ENCODE results near the gene KCNIP1. TPM values are rescaled to one million over a fixed set of nuclear protein-coding genes. Genes with fewer than 3 reads are reported as not detected.

The KCNIP1 gene
- polyA plus RNA-seq, 2 donors, result 0.04 TPM; not detected in 1

GRCh38 chr5:170694911-170695310, 191.1 kb downstream of the KCNIP1 start:
- Histone ChIP-seq H3K27me3 (ENCODE audit: control insufficient read depth in 1 of 2, insufficient read depth in 2 of 2, low read length in 2 of 2) (no peaks in the 10 kb centered on the region), H3K4me3 (ENCODE audit: low read depth in 1 of 2, low read length in 2 of 2) (no peak overlapping the region), H3K36me3 (ENCODE audit: control insufficient read depth in 2 of 2, insufficient read depth in 2 of 2, low read length in 1 of 2) (no peaks in the 10 kb centered on the region), H3K4me1 (ENCODE audit: control insufficient read depth in 2 of 2, insufficient read depth in 2 of 2, low read length in 1 of 2) (no peaks in the 10 kb centered on the region), H3K9me3 (ENCODE audit: control insufficient read depth in 2 of 2, insufficient read depth in 1 of 2, low read depth in 1 of 2, low read length in 1 of 2) (no peaks in the 10 kb centered on the region), H3K27ac (ENCODE audit: low read depth in 2 of 2, low read length in 1 of 2) (no peak overlapping the region)
- 34 to 37% methylated on average over 2 of the region's 2 CpGs for WGBS, 2 donors

- Histone ChIP-seq H3K4me1 (ENCODE audit: control insufficient read depth in 2 of 2, insufficient read depth in 2 of 2, low read length in 1 of 2) (no peaks in the 10 kb centered on the region), H3K9me3 (ENCODE audit: control insufficient read depth in 2 of 2, insufficient read depth in 1 of 2, low read depth in 1 of 2, low read length in 1 of 2) (no peaks in the 10 kb centered on the region), H3K27me3 (ENCODE audit: control insufficient read depth in 1 of 2, insufficient read depth in 2 of 2, low read length in 2 of 2) (no peaks in the 10 kb centered on the region), H3K4me3 (ENCODE audit: low read depth in 1 of 2, low read length in 2 of 2) (no peak overlapping the region), H3K27ac (ENCODE audit: low read depth in 2 of 2, low read length in 1 of 2) (no peak overlapping the region), H3K36me3 (ENCODE audit: control insufficient read depth in 2 of 2, insufficient read depth in 2 of 2, low read length in 1 of 2) (no peaks in the 10 kb centered on the region)
- WGBS, 2 donors, result 58 to 68% methylated on average over 2 of the region's 2 CpGs
These were observed 193.2 kb downstream of the KCNIP1 start for GRCh38 chr5:170697031-170697430.

- 75 to 80% methylated on average over 5 of the region's 5 CpGs for WGBS, 2 donors
- Histone ChIP-seq H3K4me3 (ENCODE audit: low read depth in 1 of 2, low read length in 2 of 2) (no peak overlapping the region), H3K27ac (ENCODE audit: low read depth in 2 of 2, low read length in 1 of 2) (no peak overlapping the region), H3K36me3 (ENCODE audit: control insufficient read depth in 2 of 2, insufficient read depth in 2 of 2, low read length in 1 of 2) (no peaks in the 10 kb centered on the region), H3K27me3 (ENCODE audit: control insufficient read depth in 1 of 2, insufficient read depth in 2 of 2, low read length in 2 of 2) (no peaks in the 10 kb centered on the region), H3K9me3 (ENCODE audit: control insufficient read depth in 2 of 2, insufficient read depth in 1 of 2, low read depth in 1 of 2, low read length in 1 of 2) (no peaks in the 10 kb centered on the region), H3K4me1 (ENCODE audit: control insufficient read depth in 2 of 2, insufficient read depth in 2 of 2, low read length in 1 of 2) (no peaks in the 10 kb centered on the region)
These were observed 196.7 kb downstream of the KCNIP1 start for GRCh38 chr5:170700503-170700902.

- Histone ChIP-seq H3K4me1 (ENCODE audit: control insufficient read depth in 2 of 2, insufficient read depth in 2 of 2, low read length in 1 of 2) (no peaks in the 10 kb centered on the region), H3K36me3 (ENCODE audit: control insufficient read depth in 2 of 2, insufficient read depth in 2 of 2, low read length in 1 of 2) (no peaks in the 10 kb centered on the region), H3K9me3 (ENCODE audit: control insufficient read depth in 2 of 2, insufficient read depth in 1 of 2, low read depth in 1 of 2, low read length in 1 of 2) (no peaks in the 10 kb centered on the region), H3K27ac (ENCODE audit: low read depth in 2 of 2, low read length in 1 of 2) (no peak overlapping the region), H3K4me3 (ENCODE audit: low read depth in 1 of 2, low read length in 2 of 2) (no peak overlapping the region), H3K27me3 (ENCODE audit: control insufficient read depth in 1 of 2, insufficient read depth in 2 of 2, low read length in 2 of 2) (no peaks in the 10 kb centered on the region)
- 49 to 57% methylated on average over 6 of the region's 6 CpGs for WGBS, 2 donors
These were observed 197.5 kb downstream of the KCNIP1 start for GRCh38 chr5:170701334-170701733.

GRCh38 chr5:170704417-170705192, 200.8 kb downstream of the KCNIP1 start:
- no peaks in the 10 kb centered on the region for H3K4me1 ChIP-seq (ENCODE audit: control insufficient read depth in 2 of 2, insufficient read depth in 2 of 2, low read length in 1 of 2)
- H3K27ac ChIP-seq (ENCODE audit: low read depth in 2 of 2, low read length in 1 of 2), result no peak overlapping the region
- H3K9me3 ChIP-seq (ENCODE audit: control insufficient read depth in 2 of 2, insufficient read depth in 1 of 2, low read depth in 1 of 2, low read length in 1 of 2), result no peaks in the 10 kb centered on the region
- H3K36me3 ChIP-seq (ENCODE audit: control insufficient read depth in 2 of 2, insufficient read depth in 2 of 2, low read length in 1 of 2), result no peaks in the 10 kb centered on the region
- H3K27me3 ChIP-seq (ENCODE audit: control insufficient read depth in 1 of 2, insufficient read depth in 2 of 2, low read length in 2 of 2), result no peaks in the 10 kb centered on the region
- WGBS, 2 donors, result 59 to 67% methylated on average over 7 of the region's 8 CpGs
- H3K4me3 ChIP-seq (ENCODE audit: low read depth in 1 of 2, low read length in 2 of 2), result no peak overlapping the region

- Histone ChIP-seq H3K36me3 (ENCODE audit: control insufficient read depth in 2 of 2, insufficient read depth in 2 of 2, low read length in 1 of 2) (no peaks in the 10 kb centered on the region), H3K4me1 (ENCODE audit: control insufficient read depth in 2 of 2, insufficient read depth in 2 of 2, low read length in 1 of 2) (no peaks in the 10 kb centered on the region), H3K9me3 (ENCODE audit: control insufficient read depth in 2 of 2, insufficient read depth in 1 of 2, low read depth in 1 of 2, low read length in 1 of 2) (no peaks in the 10 kb centered on the region), H3K27me3 (ENCODE audit: control insufficient read depth in 1 of 2, insufficient read depth in 2 of 2, low read length in 2 of 2) (no peaks in the 10 kb centered on the region), H3K4me3 (ENCODE audit: low read depth in 1 of 2, low read length in 2 of 2) (no peak overlapping the region), H3K27ac (ENCODE audit: low read depth in 2 of 2, low read length in 1 of 2) (no peak overlapping the region)
- 68 to 85% methylated on average over 6 of the region's 6 CpGs for WGBS, 2 donors
These were observed 205.8 kb downstream of the KCNIP1 start for GRCh38 chr5:170709640-170710039.

GRCh38 chr5:170711300-170711699, 207.5 kb downstream of the KCNIP1 start:
- Histone ChIP-seq H3K9me3 (ENCODE audit: control insufficient read depth in 2 of 2, insufficient read depth in 1 of 2, low read depth in 1 of 2, low read length in 1 of 2) (no peaks in the 10 kb centered on the region), H3K4me1 (ENCODE audit: control insufficient read depth in 2 of 2, insufficient read depth in 2 of 2, low read length in 1 of 2) (no peaks in the 10 kb centered on the region), H3K27ac (ENCODE audit: low read depth in 2 of 2, low read length in 1 of 2) (no peak overlapping the region), H3K27me3 (ENCODE audit: control insufficient read depth in 1 of 2, insufficient read depth in 2 of 2, low read length in 2 of 2) (no peaks in the 10 kb centered on the region), H3K4me3 (ENCODE audit: low read depth in 1 of 2, low read length in 2 of 2) (no peak overlapping the region), H3K36me3 (ENCODE audit: control insufficient read depth in 2 of 2, insufficient read depth in 2 of 2, low read length in 1 of 2) (no peaks in the 10 kb centered on the region)
- 88 to 93% methylated on average over 4 of the region's 4 CpGs for WGBS, 2 donors

GRCh38 chr5:170715141-170715540, 211.3 kb downstream of the KCNIP1 start:
- 87 to 91% methylated on average over 5 of the region's 5 CpGs for WGBS, 2 donors
- H3K27me3 ChIP-seq (ENCODE audit: control insufficient read depth in 1 of 2, insufficient read depth in 2 of 2, low read length in 2 of 2), result no peaks in the 10 kb centered on the region
- H3K9me3 ChIP-seq (ENCODE audit: control insufficient read depth in 2 of 2, insufficient read depth in 1 of 2, low read depth in 1 of 2, low read length in 1 of 2), result no peaks in the 10 kb centered on the region
- H3K4me3 ChIP-seq (ENCODE audit: low read depth in 1 of 2, low read length in 2 of 2), result no peak overlapping the region
- H3K4me1 ChIP-seq (ENCODE audit: control insufficient read depth in 2 of 2, insufficient read depth in 2 of 2, low read length in 1 of 2), result no peaks in the 10 kb centered on the region
- no peaks in the 10 kb centered on the region for H3K36me3 ChIP-seq (ENCODE audit: control insufficient read depth in 2 of 2, insufficient read depth in 2 of 2, low read length in 1 of 2)
- no peak overlapping the region for H3K27ac ChIP-seq (ENCODE audit: low read depth in 2 of 2, low read length in 1 of 2)

- H3K27ac ChIP-seq (ENCODE audit: low read depth in 2 of 2, low read length in 1 of 2), result no peak overlapping the region
- no peaks in the 10 kb centered on the region for H3K4me1 ChIP-seq (ENCODE audit: control insufficient read depth in 2 of 2, insufficient read depth in 2 of 2, low read length in 1 of 2)
- no peak overlapping the region for H3K4me3 ChIP-seq (ENCODE audit: low read depth in 1 of 2, low read length in 2 of 2)
- H3K27me3 ChIP-seq (ENCODE audit: control insufficient read depth in 1 of 2, insufficient read depth in 2 of 2, low read length in 2 of 2), result peaks cover 0 to 3% of the 10 kb centered on the region in 2 donors
- no peaks in the 10 kb centered on the region for H3K36me3 ChIP-seq (ENCODE audit: control insufficient read depth in 2 of 2, insufficient read depth in 2 of 2, low read length in 1 of 2)
- 38 to 41% methylated on average over 4 of the region's 4 CpGs for WGBS, 2 donors
- no peaks in the 10 kb centered on the region for H3K9me3 ChIP-seq (ENCODE audit: control insufficient read depth in 2 of 2, insufficient read depth in 1 of 2, low read depth in 1 of 2, low read length in 1 of 2)
These were observed 212.6 kb downstream of the KCNIP1 start for GRCh38 chr5:170716396-170716795.

GRCh38 chr5:170719551-170719950, 215.7 kb downstream of the KCNIP1 start:
- H3K4me3 ChIP-seq (ENCODE audit: low read depth in 1 of 2, low read length in 2 of 2), result no peak overlapping the region
- no peaks in the 10 kb centered on the region for H3K36me3 ChIP-seq (ENCODE audit: control insufficient read depth in 2 of 2, insufficient read depth in 2 of 2, low read length in 1 of 2)
- no peaks in the 10 kb centered on the region for H3K9me3 ChIP-seq (ENCODE audit: control insufficient read depth in 2 of 2, insufficient read depth in 1 of 2, low read depth in 1 of 2, low read length in 1 of 2)
- H3K27ac ChIP-seq (ENCODE audit: low read depth in 2 of 2, low read length in 1 of 2), result no peak overlapping the region
- H3K4me1 ChIP-seq (ENCODE audit: control insufficient read depth in 2 of 2, insufficient read depth in 2 of 2, low read length in 1 of 2), result no peaks in the 10 kb centered on the region
- peaks cover 0 to 3% of the 10 kb centered on the region in 2 donors for H3K27me3 ChIP-seq (ENCODE audit: control insufficient read depth in 1 of 2, insufficient read depth in 2 of 2, low read length in 2 of 2)
- 81 to 83% methylated on average over 3 of the region's 3 CpGs for WGBS, 2 donors
